G401.6 (cell line): ENCODE measurements around the gene UBE2G1.
A peak's percentile ranks its signal among the peaks of the same experiment; 100 is the strongest.

Experiments used
- FAIRE-seq: peaks from 2 replicates; lab custom pipeline; 2012; peaks lifted over from hg19 to GRCh38; lab: Jason Lieb, UNC

UBE2G1 gene

DNA sequence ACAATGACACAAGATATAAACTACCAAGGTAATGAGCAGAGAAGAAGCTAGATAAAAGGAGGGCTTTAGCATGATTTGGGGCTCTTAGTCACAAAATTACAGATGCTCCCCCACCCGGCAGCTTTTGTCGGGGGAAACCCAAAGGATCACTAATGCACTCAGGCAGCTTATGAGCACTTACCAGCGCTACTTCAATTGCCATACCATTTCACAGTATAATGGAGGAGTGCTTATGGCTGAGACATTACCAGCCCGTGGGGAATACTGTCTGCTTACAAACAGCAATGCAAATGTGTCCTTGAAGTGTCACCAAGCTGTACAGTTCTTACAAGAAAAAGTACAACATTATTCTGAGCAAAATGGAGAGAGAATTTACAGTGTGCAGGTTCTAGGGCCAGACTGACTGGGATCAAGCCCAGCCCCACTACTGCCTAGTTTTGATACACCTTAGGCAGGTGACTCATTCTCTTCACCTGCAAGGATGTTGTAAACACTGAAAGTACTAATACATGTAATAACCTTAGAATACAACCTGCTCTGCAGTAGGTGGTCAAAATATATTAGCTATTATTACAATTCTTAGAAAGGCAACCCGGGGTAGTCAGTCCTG lies 119.0 kb downstream of the UBE2G1 start:
- no peak for FAIRE-seq

- FAIRE-seq = no peak
Observed at GRCh38 chr17:4246674-4247073, 119.8 kb downstream of the UBE2G1 start.

GRCh38 chr17:4241535-4241934 lies 124.9 kb downstream of the UBE2G1 start:
- no peak for FAIRE-seq

- FAIRE-seq = no peak
Observed at GRCh38 chr17:4236456-4236855, 130.0 kb downstream of the UBE2G1 start.

DNA sequence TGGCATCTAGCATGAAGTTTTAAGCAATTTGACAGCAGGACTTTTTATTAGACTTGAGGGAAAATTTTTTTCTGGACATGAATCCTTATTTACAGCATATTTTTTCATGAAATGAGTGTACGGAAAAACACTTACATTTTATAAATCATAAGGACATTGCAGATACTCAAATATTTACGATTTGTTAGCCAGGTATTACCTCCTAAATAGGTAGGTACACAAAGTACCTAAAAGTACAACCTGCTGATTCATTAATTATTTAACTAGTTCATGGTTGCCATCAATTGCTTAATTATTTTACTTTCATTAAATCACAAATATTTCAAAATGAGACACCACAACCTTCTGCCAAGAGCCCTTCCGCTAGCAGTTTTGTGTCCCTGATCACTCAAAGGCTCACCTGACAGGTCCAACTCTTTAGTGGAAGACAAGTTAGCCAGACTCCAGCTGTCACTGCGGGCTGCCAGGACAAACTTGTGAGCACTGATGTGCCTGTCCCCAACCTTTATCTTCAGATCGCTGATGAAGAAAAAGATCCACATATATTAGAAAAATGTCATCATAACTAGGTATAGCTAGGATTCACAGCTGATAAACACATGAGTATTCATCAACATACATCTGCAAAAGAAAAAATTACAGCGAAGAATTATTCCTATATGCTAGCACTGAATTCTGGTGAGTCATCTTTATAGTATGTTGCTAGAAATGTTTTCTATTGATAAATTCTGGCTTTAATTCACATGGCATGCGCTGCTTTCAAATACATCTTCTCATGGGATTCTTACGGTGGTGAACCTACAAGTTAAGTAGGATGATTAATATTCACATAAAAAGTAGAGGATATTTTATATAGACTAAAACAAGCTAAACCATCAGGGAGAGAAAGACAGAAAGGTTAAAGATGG lies 130.8 kb downstream of the UBE2G1 start:
- no peak for FAIRE-seq

DNA sequence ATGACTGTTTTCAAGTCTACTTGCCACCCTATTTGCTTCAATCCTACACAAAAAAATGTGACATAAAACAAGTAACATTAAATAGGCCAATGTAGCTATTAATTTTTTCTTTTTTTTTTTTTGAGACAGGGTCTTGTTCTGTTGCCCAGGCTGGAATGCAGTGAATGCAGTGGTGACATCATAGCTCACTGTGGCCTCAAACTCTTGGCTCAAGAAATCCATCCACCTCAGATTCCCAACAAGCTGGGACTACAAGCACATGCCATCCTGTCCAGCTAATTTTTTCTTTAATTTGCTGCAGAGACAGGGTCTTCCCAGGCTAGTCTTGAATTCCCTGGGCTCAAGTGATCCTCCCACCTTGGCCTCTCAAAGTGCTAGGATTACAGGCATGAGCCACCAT lies 132.1 kb downstream of the UBE2G1 start:
- no peak for FAIRE-seq

- FAIRE-seq = no peak
Observed at GRCh38 chr17:4233668-4234258, 132.7 kb downstream of the UBE2G1 start.

DNA sequence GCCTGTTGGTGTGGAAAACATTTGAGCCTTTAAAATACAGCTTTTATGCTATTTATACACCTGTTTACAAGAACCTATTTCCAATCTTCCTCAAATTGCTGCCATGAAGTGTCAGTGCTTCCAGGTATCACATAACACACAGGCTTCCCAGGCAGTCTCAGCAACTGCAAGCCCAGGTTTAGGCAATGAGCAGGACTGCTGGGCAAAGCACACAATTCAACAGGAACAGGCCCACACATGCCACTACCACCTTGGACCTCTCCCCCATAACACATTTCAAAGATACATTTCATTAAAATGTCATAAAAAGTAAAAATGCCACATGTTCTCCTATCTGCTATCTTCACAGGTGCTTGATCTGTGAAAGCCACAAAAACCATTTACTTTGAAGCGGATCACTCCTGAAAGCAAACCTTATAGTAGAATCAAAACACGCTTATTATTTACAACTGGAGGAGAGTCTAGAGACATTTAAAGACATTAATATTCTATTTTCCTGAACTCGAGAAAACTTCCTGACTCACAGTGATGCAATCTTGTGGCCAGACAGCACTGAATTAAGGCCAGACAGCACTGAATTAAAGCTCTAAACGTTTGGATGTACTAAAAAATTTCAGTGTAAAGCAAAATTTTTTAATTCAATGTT lies 134.2 kb downstream of the UBE2G1 start:
- no peak for FAIRE-seq

GRCh38 chr17:4229627-4230541 lies 136.6 kb downstream of the UBE2G1 start:
- FAIRE-seq = peak; percentile 87

GRCh38 chr17:4221899-4222659 lies 144.4 kb downstream of the UBE2G1 start:
- no peak for FAIRE-seq

GRCh38 chr17:4221163-4221562 lies 145.3 kb downstream of the UBE2G1 start:
- no peak for FAIRE-seq

GRCh38 chr17:4220655-4221054 lies 145.8 kb downstream of the UBE2G1 start:
- no peak for FAIRE-seq
